Activated CD4-positive, alpha-beta memory T cell treated with anti-CD3 and anti-CD28 coated beads, Interleukin-2, amount 10 ng/mL, durations not matched to agents 7 days and 5 days (primary cell): ENCODE results near the gene MOCOS. TPM values are rescaled to one million over a fixed set of nuclear protein-coding genes. Genes with fewer than 3 reads are reported as not detected.
A peak's percentile ranks its signal among the peaks of the same experiment; 100 is the strongest.

ENCODE experiments used
- CTCF ChIA-PET: fragments of 350-600 bp; sonication (Branson Sonifier 250); formaldehyde crosslinking; loops from one replicate; lab custom pipeline; 2021; ENCODE audit warnings: antibody characterized with exemption, inconsistent platforms; lab: Charles Lee
- POLR2A ChIA-PET: fragments of 350-600 bp; sonication (Branson Sonifier 250); formaldehyde crosslinking; loops from one replicate; lab custom pipeline; 2021; ENCODE audit warnings: antibody characterized with exemption; lab: Charles Lee
- DNase-seq: peaks from one replicate; pipeline ENCODE4 v3.0.0-alpha.2; 2020
- H3K27ac Mint-ChIP-seq: one replicate; pipeline ENCODE4 v1.8.0; 2021; ENCODE audit warnings: mild to moderate bottlenecking, mixed read lengths
- H3K27me3 Mint-ChIP-seq: one replicate; pipeline ENCODE4 v1.8.0; 2021; ENCODE audit warnings: mixed read lengths
- H3K36me3 Mint-ChIP-seq: one replicate; pipeline ENCODE4 v1.8.0; 2021; ENCODE audit warnings: low read depth, mixed read lengths
- H3K4me1 Mint-ChIP-seq: one replicate; pipeline ENCODE4 v1.8.0; 2021; ENCODE audit warnings: mixed read lengths
- H3K4me3 Mint-ChIP-seq: one replicate; pipeline ENCODE4 v1.8.0; 2021; ENCODE audit warnings: mild to moderate bottlenecking, mixed read lengths
- H3K9me3 Mint-ChIP-seq: one replicate; pipeline ENCODE4 v1.8.0; 2021; ENCODE audit warnings: mixed read lengths
- total RNA-seq, 2 experiments: library from RNA; stranded (reverse); gene quantifications; one replicate each; pipeline ENCODE4 v1.2.3, GENCODE V29; 2021

Gene MOCOS
- total RNA-seq, 2 experiments from 2014 or later: 0.15 to 0.25 TPM

DNA sequence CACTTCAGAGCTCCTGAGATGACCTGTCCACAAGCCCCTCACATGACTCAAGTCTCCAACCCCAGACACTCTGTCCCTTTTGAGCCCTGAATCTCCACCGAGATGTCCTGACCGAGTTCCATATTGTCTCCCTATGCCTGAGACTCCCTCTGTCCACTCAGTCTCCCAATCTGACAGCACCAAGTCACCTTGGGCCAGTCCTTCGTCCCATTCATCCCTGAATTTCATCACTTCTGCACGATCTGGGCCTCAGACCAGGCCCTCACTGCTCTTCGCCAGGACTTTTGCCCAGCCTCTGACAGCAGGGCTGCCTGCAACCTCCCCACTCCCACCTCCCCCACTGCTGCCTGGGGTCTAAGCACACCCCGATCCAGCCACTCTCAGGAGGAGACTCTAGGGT, 4.3 kb upstream of the MOCOS start:
- H3K9me3 Mint-ChIP-seq: no peaks in the 10 kb centered on the region
- peaks cover 6% of the 10 kb centered on the region for H3K36me3 Mint-ChIP-seq
- ChIA-PET CTCF (no interaction called here), POLR2A (no interaction called here)
- peaks cover 4% of the 10 kb centered on the region for H3K27me3 Mint-ChIP-seq
- no peak for DNase-seq
- no peak overlapping the region for H3K4me3 Mint-ChIP-seq
- H3K27ac Mint-ChIP-seq: no peak overlapping the region
- H3K4me1 Mint-ChIP-seq: peaks cover 16% of the 10 kb centered on the region

DNA sequence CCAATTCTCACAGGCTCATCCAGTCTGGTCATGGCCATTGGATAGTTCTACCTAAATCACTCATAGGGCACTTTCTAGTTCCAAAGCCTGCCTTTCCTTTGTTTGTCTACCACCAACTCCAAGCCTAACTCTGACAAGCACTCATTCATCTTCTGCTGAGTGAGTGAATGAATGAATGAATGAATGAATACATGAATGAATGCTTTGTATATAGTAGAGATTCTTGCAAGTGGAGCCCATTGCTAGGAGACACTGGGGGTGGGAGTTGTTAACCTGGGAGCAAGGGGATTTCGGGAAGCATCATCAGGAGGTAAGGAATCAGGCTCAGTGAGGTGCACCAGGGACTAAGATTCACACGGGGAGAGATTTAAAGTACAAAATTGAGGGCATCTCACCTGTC, 3.3 kb upstream of the MOCOS start:
- DNase-seq: no peak
- Mint-ChIP-seq H3K36me3 (no peaks in the 10 kb centered on the region), H3K9me3 (no peaks in the 10 kb centered on the region), H3K4me3 (no peak overlapping the region), H3K27ac (no peak overlapping the region), H3K4me1 (peaks cover 12% of the 10 kb centered on the region), H3K27me3 (peaks cover 14% of the 10 kb centered on the region)
- ChIA-PET POLR2A (no interaction called here), CTCF (no interaction called here)

DNA sequence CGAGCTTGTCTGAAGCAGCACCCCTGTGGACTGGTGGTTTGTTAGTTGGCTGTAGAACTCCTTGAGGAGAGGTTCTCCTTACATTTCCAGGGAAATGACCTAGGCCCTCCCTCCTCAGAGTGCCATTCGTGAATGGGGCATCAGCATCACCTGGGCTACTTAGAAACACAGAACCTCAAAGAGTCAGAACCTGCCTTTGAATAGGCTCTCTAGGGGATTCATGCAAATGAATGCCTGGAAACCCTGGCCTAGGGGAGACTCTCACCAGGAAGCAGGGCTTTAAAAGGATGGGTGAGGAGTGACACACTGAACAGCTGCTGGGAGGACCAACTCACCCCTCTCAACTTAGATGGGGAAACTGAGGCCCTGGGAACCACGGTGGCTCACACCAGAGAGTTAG, 2.1 kb upstream of the MOCOS start:
- Mint-ChIP-seq H3K4me3 (no peak overlapping the region), H3K4me1 (peaks cover 7% of the 10 kb centered on the region), H3K9me3 (no peaks in the 10 kb centered on the region), H3K36me3 (no peaks in the 10 kb centered on the region), H3K27me3 (peaks cover 22% of the 10 kb centered on the region), H3K27ac (no peak overlapping the region)
- no peak for DNase-seq
- ChIA-PET POLR2A (interaction anchor here (1.4 kb wide), 1 partner anchor 56 kb away, joined by 4 read pairs; the partner anchor contains the start of gene SLC39A6), CTCF (no interaction called here)

DNA sequence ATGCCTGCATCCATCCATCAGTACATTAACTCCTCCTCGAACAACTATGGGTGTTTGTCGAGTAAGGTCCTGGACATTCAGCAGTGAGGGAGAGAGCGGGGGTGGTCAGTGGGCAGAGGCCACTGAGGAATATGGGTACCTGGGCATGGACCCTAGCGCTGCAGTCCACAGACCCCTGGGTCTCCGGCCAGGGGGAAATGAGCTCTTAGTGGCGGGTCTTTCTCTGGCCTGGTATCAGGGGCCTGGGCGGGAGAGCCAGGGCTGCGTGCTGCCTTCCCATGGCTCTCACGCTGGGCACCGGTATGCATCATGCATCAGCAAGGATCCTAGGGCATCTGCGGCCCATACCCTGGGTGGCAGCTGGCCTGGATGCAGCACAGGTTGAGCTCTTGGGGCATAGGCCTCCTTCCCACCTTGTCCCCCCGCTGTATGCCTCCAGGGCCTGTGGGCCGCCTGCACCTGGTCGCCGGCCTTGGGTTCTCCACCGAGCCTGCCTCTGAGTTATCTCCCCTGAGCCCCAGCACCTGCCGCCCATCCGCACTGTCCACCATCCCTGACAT, 1.3 kb upstream of the MOCOS start:
- H3K27ac Mint-ChIP-seq: no peak overlapping the region
- no peak for DNase-seq
- peak overlapping the region; percentile 73 for H3K4me3 Mint-ChIP-seq
- no peaks in the 10 kb centered on the region for H3K36me3 Mint-ChIP-seq
- ChIA-PET POLR2A (interaction anchor here (1.4 kb wide), 1 partner anchor 57 kb away, joined by 4 read pairs; the partner anchor contains the start of gene SLC39A6), CTCF (no interaction called here)
- H3K4me1 Mint-ChIP-seq: peaks cover 6% of the 10 kb centered on the region
- no peaks in the 10 kb centered on the region for H3K9me3 Mint-ChIP-seq
- peaks cover 23% of the 10 kb centered on the region for H3K27me3 Mint-ChIP-seq

DNA sequence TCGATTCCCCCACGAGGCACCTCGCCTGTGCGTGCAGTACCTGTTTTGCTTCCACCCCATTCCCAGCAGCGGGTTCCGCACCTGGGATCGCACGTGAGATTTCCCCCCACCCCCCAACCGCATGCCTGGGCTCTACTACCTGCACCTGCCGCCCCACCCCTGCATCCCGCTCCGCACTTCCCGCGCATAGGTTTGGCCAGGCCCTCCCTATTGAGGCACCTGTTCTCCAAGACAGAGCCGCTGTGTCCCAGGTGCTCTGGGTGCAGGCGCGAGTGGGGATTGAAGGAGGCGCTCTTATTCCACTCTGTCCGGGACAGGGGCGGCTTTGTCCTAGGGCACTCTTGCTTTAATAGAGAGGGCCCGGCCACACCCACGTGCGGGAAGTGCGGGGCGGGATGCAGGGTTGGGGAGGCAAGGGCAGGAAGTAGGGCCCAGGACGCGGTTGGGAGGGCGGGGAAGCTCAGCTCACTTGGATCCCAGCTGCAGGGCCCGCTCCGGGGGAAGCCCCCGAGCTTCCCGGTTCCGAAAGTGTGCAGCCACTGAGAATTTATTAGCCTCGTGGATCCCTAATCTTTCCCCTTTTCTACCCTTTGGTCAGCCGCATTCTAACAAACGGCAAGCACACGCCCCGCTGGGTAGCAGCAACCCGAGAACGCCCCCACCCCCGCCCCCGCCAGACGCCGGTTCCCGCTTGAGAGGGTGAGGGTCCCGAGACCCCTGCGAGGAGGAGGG, 670 bp upstream of the MOCOS start:
- Mint-ChIP-seq H3K27ac (no peak overlapping the region), H3K9me3 (no peaks in the 10 kb centered on the region), H3K36me3 (no peaks in the 10 kb centered on the region), H3K4me1 (peaks cover 6% of the 10 kb centered on the region), H3K4me3 (peak overlapping the region; percentile 73), H3K27me3 (peaks cover 24% of the 10 kb centered on the region)
- POLR2A ChIA-PET: interaction anchor here (1.3 kb wide), 2 partner anchors 11 to 58 kb away, joined by 3 to 4 read pairs; no protein-coding TSS in a partner anchor
- CTCF ChIA-PET: no interaction called here
- DNase-seq: peak; percentile 34

DNA sequence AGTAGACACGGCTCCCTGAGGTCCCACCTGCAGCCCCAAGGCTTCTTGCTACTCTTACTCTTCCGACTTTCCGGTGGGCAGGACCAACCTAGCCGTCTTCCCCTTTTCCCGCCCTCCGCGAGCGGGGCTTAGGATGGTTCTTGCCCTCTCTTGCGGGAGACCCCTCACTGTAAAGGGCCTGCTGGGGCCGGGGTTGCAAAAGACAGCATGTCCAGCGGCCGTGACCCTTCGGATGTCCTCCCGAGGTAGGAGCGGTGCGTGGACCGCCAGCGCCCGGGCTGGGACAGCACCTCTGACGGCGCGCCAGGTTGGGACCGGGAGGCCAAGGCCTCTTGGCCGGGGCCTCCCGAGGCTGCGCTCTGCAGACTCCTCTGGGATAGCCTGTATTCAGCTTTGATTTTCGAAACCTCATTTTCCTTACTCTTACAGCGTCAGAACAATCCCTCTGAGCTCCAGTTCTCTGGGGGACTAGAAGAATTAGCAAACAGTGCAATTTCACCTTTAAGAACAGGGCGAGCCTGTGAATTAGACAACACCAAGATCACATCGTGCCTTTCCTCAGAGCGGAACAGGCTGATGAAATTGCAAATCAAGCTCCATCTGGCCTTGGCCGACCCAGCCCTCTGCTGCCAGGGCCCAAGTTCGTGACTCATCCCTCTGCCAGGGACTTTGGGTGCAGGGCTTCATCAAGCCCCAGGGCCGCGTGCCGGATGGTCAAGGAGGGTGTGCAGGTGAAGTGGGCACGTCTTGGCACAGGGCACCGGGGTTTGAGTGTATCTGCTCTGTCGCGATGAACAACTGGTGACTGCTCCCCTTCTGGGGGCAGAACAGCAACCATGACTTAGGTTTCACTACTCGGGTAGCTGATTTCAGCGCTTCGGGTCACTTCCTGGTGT, 777 bp downstream of the MOCOS start:
- Mint-ChIP-seq H3K4me3 (peak overlapping the region; percentile 52), H3K9me3 (no peaks in the 10 kb centered on the region), H3K36me3 (no peaks in the 10 kb centered on the region), H3K27me3 (peaks cover 28% of the 10 kb centered on the region), H3K27ac (no peak overlapping the region), H3K4me1 (peaks cover 6% of the 10 kb centered on the region)
- DNase-seq: no peak
- CTCF ChIA-PET: no interaction called here
- POLR2A ChIA-PET: no interaction called here

DNA sequence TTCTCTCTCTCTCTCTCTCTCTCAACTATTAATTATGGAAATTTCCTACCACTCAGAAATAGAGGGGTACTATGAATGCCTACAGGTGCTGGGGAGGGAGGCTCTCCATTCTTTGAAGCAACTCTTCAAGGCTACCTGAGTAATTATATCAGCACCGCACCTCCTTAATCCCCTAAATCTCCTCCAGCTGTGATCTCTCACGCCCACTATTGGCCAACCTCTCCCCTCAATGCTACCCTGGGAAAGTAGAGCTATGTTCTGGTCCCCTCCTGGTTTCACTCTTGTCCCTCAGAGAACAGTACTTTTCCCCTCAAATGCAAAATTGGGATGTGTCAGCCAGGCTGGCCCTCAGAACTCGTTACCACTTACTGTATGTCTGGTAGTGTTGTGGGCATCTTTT, 1.6 kb downstream of the MOCOS start:
- no peak for DNase-seq
- CTCF ChIA-PET: no interaction called here
- H3K4me3 Mint-ChIP-seq: no peak overlapping the region

DNA sequence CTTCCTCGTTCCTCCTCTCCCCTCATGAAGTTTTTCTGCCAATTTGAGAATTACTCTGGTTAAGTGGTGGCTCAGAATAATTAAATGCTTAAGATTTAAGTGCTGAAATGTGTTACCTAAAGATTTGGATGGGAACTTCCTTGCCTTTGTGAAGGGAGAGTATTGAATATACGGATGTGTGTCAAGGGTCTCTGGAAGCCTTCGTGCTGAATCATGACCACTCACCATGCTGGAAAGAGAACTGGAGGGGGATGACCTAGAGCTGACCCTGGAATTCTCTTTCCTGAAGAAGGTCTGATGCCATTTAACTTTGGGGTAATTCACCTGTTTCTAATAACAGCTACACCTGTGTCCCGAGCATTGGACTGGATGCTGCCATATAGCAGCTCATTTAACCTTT, 2.2 kb downstream of the MOCOS start:
- Mint-ChIP-seq H3K36me3 (no peaks in the 10 kb centered on the region), H3K9me3 (no peaks in the 10 kb centered on the region), H3K4me3 (no peak overlapping the region), H3K27me3 (peaks cover 28% of the 10 kb centered on the region), H3K4me1 (peaks cover 6% of the 10 kb centered on the region), H3K27ac (no peak overlapping the region)
- ChIA-PET POLR2A (no interaction called here), CTCF (no interaction called here)
- no peak for DNase-seq

More for the DNA sequence above, 1.6 kb downstream of the MOCOS start:
- Mint-ChIP-seq H3K4me1 (peaks cover 6% of the 10 kb centered on the region), H3K27me3 (peaks cover 28% of the 10 kb centered on the region), H3K27ac (no peak overlapping the region), H3K9me3 (no peaks in the 10 kb centered on the region), H3K36me3 (no peaks in the 10 kb centered on the region)
- POLR2A ChIA-PET: no interaction called here

DNA sequence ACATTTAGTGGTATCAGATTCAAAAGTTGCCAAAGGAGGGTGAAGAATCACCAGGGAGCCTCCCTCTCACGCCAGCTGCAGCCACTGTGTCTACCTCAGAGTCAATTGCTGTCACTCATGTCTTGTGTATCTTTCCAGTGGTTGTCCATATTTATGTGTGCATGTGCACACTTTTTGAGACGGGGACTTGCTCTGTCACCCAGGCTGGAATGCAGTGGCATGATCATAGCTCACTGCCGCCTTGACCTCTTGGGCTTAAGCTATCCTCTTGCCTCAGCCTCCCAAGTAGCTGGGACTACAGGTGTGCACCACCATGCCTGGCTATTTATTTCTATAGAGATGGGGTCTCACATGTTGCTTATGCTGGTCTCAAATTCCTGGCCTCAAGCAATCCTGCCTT, 4.0 kb downstream of the MOCOS start:
- POLR2A ChIA-PET: no interaction called here
- Mint-ChIP-seq H3K4me1 (peaks cover 6% of the 10 kb centered on the region), H3K4me3 (no peak overlapping the region), H3K27me3 (peaks cover 24% of the 10 kb centered on the region), H3K27ac (no peak overlapping the region), H3K36me3 (no peaks in the 10 kb centered on the region), H3K9me3 (no peaks in the 10 kb centered on the region)
- CTCF ChIA-PET: no interaction called here
- no peak for DNase-seq

DNA sequence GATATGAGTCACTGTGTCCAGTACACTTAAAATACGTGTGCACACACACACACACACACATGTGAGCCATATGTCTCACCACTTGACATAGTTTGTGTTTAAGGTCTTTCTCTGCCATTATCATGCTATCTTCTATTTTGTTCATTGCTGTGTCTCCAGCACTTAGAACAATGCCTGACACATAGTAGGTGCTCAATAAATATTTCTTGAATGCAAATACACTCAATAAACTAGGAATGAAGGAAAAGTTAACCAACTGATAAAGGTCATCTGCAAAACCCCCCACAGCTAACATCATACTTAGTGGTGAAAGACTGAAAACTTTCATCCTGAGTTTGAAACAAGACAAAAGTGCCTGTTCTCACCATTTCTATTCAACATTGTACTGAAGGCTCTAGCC, 4.4 kb downstream of the MOCOS start:
- H3K4me3 Mint-ChIP-seq: no peak overlapping the region
- no peaks in the 10 kb centered on the region for H3K36me3 Mint-ChIP-seq
- ChIA-PET POLR2A (no interaction called here), CTCF (no interaction called here)
- peaks cover 24% of the 10 kb centered on the region for H3K27me3 Mint-ChIP-seq
- H3K27ac Mint-ChIP-seq: no peak overlapping the region
- peaks cover 3% of the 10 kb centered on the region for H3K4me1 Mint-ChIP-seq
- no peaks in the 10 kb centered on the region for H3K9me3 Mint-ChIP-seq
- no peak for DNase-seq

DNA sequence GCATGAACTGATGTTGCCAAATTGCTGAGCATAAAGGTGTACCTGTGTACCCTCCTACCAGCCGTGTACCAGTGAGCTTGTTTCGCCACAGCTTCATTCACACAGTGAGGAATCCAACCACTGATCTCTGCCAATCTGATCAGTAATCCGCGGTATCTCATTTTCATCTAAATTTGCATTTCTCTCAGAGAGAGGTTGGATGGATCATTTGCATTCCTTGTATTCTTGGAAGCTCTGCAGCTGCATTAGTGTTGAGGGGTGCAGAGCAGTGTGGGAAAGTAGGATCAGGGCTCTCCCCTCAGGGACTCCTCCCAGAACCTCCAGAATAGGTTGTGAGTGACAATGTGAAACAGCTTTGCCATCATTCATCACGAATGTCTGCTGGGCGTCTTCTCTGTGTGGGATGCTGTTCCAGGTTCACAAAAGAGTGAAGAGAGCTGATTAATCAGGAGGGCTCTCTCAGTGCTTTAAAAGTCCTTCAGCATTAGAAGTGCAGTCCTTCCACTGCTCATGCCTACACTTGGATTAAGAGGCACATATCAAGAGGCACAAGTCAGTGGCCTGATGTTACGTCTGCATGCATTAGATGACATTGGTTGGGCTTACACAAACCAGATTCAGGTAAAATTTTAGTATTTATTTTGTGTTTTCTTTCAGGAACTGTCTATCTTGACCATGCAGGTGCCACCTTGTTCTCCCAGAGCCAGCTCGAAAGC, 7.5 kb downstream of the MOCOS start:
- POLR2A ChIA-PET: no interaction called here
- Mint-ChIP-seq H3K4me3 (no peak overlapping the region), H3K4me1 (no peaks in the 10 kb centered on the region), H3K9me3 (no peaks in the 10 kb centered on the region), H3K27ac (no peak overlapping the region), H3K36me3 (no peaks in the 10 kb centered on the region), H3K27me3 (peaks cover 9% of the 10 kb centered on the region)
- CTCF ChIA-PET: no interaction called here
- no peak for DNase-seq

DNA sequence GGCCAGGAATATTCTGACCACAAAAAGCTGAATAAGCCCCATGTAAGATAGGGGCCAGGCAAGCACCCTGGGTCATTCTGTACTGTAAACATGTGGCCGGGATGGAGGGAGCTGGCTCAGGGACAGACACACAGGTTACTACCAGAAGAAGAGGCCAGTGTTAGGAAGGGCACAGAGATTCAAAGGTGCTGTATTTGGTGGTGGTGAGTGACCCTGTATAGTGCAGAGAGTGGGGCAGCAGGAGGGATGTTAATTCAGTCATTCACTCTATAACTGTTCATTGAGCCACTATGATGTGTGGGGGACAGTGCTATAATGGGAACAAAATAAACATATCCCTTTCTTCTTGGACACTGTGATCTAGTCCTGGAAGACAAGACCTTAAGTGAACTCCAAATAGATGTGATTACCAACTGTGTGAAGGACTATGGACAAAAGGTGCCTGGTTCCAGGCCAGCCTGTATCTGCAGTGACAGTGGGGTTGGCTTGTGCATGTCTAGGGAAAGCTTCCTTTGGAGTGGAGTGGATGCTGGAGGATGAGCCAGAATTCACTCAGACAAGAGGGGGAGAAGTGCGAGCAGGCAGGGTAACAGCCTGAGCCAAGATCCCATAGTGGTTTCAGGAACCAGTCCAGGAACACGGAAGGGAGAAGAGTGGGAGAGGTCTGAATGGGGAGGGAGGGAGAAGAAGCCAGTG, 8.3 kb downstream of the MOCOS start:
- no peaks in the 10 kb centered on the region for H3K4me1 Mint-ChIP-seq

More for the DNA sequence above, 8.3 kb downstream of the MOCOS start:
- peaks cover 5% of the 10 kb centered on the region for H3K27me3 Mint-ChIP-seq
- H3K36me3 Mint-ChIP-seq: no peaks in the 10 kb centered on the region
- no peaks in the 10 kb centered on the region for H3K9me3 Mint-ChIP-seq
- DNase-seq: no peak
- H3K4me3 Mint-ChIP-seq: no peak overlapping the region
- CTCF ChIA-PET: no interaction called here
- POLR2A ChIA-PET: no interaction called here
- H3K27ac Mint-ChIP-seq: no peak overlapping the region
